GM12874 (cell line): ENCODE measurements around the gene ERMARD.

Experiments
- TF ChIP-seq, protein P1 (sequence below): IDR thresholded peaks from 2 replicates; pipeline ENCODE4 v1.5.1; 2011; ENCODE audit warnings: low read depth, mild to moderate bottlenecking, control low read depth, low read length, moderate library complexity; ENCODE audit not compliant: insufficient read depth

The ERMARD gene

DNA sequence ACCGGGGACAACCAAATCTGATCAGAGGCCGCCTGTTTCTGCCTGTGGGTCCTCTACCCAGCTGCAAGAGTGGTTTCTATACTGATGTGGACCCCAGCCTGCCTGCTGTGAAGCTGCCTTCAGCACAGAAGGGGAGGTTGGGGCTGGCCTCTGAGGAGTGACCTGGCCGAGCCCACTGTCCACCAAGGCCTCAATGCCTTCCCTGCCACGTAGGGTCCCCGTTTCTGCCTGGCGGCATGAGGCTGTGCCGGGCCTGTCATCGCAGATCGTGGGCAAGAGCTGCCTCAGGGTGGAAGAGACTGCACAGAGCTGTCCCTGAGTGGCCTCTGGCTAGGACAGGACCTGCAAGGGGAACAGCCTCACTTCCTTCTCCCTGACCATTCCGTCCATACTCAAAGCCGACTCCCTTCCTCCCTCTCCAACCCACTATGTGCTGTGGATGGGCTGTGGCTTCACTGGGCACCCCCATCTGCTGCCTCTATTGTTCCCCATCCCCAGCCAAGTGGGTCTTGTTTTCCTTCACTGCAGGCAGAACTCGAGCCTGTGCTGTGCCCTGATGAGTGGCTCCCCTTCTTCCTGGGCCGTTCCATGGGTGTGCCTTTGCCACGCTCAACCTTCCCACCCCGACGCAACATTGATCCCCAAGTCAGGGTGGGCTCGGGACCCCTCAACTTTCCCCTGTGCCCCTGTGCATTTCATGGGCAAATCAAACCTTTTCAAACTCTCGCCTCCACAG is 60.3 kb downstream of the ERMARD start:
- TF ChIP-seq, protein P1, sequence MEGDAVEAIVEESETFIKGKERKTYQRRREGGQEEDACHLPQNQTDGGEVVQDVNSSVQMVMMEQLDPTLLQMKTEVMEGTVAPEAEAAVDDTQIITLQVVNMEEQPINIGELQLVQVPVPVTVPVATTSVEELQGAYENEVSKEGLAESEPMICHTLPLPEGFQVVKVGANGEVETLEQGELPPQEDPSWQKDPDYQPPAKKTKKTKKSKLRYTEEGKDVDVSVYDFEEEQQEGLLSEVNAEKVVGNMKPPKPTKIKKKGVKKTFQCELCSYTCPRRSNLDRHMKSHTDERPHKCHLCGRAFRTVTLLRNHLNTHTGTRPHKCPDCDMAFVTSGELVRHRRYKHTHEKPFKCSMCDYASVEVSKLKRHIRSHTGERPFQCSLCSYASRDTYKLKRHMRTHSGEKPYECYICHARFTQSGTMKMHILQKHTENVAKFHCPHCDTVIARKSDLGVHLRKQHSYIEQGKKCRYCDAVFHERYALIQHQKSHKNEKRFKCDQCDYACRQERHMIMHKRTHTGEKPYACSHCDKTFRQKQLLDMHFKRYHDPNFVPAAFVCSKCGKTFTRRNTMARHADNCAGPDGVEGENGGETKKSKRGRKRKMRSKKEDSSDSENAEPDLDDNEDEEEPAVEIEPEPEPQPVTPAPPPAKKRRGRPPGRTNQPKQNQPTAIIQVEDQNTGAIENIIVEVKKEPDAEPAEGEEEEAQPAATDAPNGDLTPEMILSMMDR, result no peak

DNA sequence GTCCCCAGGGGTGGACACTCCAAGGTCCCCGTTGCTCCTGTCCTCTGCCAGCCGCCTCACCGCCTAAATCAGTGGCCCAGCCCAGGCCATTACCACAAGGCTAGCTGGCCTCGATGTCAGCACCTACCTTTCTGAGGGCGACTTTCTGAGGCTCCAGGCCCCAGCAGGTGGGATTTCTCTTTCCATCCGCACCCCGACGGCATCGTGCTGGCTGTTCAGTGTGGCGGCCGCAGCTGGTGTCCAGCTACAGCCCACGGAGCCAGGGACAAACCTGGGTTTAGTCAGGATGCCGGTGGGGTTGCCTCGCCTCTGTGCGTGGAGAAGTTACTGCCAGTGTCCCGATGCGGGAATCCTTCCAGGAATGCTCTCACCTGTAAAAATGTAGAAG is 60.8 kb downstream of the ERMARD start:
- TF ChIP-seq, protein P1, result no peak

DNA sequence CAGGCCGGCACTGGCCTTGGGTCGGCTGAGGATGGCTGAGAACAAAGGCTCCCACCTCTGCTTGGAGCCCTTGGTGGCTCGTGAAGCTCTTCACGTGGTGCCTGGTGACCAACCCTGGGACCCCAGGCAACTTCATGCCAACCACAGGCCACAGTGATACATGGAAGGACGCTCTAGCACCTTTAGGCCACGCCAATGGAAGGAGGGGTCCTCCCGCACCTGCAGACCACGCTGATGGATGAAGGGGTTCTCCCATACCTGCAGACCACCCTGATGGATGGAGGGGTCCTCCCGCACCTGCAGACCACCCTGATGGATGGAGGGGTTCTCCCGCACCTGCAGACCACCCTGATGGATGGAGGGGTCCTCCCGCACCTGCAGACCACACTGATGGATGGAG is 62.5 kb downstream of the ERMARD start:
- TF ChIP-seq, protein P1, result no peak

DNA sequence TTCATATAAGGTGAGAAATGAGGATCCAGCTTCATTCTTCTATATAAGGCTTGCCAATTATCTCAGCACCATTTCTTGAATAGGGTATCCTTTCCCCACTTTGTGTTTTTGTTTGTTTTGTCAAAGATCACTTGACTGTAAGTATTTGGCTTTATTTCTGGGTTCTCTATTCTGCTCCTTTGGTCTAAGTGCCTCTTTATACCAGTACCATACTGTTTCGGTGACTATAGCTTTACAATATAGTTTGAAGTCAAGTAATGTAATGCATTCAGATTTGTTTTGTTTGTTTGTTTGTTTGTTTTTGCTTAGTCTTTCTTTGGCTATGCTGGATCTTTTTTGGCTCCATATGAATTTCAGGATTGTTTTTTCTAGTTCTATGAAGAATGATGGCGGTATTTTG is 64.6 kb downstream of the ERMARD start:
- TF ChIP-seq, protein P1, result no peak

DNA sequence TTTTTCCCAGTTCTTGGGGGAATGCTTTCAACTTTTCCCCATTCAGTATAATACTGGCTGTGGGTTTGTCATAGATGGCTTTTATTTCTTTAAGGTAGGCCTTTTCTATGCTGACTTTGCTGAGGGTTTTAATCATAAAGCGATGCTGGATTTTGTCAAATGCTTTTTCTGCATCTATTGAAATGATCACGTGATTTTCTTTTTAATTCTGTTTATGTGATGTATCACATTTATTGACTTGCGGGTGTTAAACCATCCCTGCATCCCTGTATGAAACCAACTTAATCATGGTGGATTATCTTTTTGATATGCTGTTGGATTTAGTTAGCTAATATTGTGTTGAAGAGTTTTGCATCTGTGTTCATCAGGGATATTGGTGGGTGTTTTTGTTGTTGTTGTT is 65.6 kb downstream of the ERMARD start:
- TF ChIP-seq, protein P1, result no peak

DNA sequence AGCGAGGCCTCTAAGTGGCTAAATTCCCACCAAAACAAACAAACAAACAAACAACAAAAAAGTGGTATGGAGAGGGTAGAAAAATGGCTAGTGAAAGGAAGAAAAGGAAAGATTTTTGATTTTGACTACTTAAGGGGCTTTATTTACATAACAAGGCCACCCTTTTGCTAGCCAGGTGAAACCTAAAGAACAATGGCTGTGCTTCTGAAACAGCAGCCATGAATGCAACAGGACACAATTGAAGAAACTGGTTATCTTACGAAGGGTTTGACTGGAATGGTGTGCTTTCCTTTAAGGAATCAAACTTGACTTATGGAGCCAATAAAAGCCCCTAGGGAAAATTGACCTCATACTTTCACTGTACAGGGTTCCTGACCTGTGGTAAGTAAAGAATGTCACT is 68.9 kb downstream of the ERMARD start:
- TF ChIP-seq, protein P1, result no peak

DNA sequence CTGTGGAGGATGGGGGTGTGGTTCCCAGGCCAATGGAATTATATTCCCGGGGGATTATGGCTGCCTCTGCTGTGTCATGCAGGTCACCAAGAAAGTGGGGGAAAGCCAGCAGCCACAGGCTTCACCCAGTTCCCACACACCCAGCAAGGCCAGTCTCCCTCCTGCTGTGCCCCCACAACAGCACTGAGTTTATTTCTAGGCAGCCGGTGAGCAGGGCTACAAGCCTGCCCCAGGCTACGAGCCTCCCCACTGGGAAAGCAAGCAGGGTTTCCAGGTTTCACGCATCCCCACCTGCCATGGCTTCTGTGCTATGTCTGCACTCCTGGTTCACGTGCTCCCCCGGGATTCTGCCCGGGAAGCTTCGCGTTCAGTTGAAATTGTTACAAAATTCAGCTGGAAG is 72.6 kb downstream of the ERMARD start:
- TF ChIP-seq, protein P1, result no peak
